Measurements from ENCODE around the gene ZNF460.

ZNF460 gene

GRCh38 chr19:57320180-57321084 is 40.1 kb downstream of the ZNF460 start, which contains the start of gene ZNF543:
Gene ZNF543, plus strand, starts transcription at chr19:57320472. Its CDS starts 382 bp downstream, at chr19:57320854.
- peaks cover 23% of the 10 kb centered on the region for H3K27me3 ChIP-seq (ENCODE audit: control insufficient read depth, insufficient read depth, low read length)
- no peaks in the 10 kb centered on the region for H3K9me3 ChIP-seq (ENCODE audit: control insufficient read depth, low read length)
- peak within 1 kb of the TSS; percentile 93 for H3K4me3 ChIP-seq (ENCODE audit: low read length)

GRCh38 chr19:57321116-57321515 is 40.8 kb downstream of the ZNF460 start:
- Histone ChIP-seq H3K4me3 (ENCODE audit: low read length) (peak overlapping the region; percentile 93), H3K27me3 (ENCODE audit: control insufficient read depth, insufficient read depth, low read length) (peaks cover 17% of the 10 kb centered on the region), H3K9me3 (ENCODE audit: control insufficient read depth, low read length) (no peaks in the 10 kb centered on the region), H3K4me1 (ENCODE audit: control insufficient read depth, insufficient read depth, low read length) (peaks cover 18% of the 10 kb centered on the region), H3K9ac (ENCODE audit: low read length) (peak overlapping the region; percentile 96), H3K36me3 (ENCODE audit: control insufficient read depth, insufficient read depth, low read length) (peaks cover 6% of the 10 kb centered on the region)

More at GRCh38 chr19:57320180-57321084, 40.1 kb downstream of the ZNF460 start, which contains the start of gene ZNF543:
- Histone ChIP-seq H3K4me1 (ENCODE audit: control insufficient read depth, insufficient read depth, low read length) (peaks cover 18% of the 10 kb centered on the region), H3K36me3 (ENCODE audit: control insufficient read depth, insufficient read depth, low read length) (peaks cover 6% of the 10 kb centered on the region), H3K9ac (ENCODE audit: low read length) (peak within 1 kb of the TSS; percentile 96)

GRCh38 chr19:57321751-57322150 is 41.5 kb downstream of the ZNF460 start:
- Histone ChIP-seq H3K4me3 (ENCODE audit: low read length) (no peak overlapping the region), H3K9me3 (ENCODE audit: control insufficient read depth, low read length) (no peaks in the 10 kb centered on the region), H3K4me1 (ENCODE audit: control insufficient read depth, insufficient read depth, low read length) (peaks cover 18% of the 10 kb centered on the region), H3K36me3 (ENCODE audit: control insufficient read depth, insufficient read depth, low read length) (peaks cover 9% of the 10 kb centered on the region), H3K9ac (ENCODE audit: low read length) (peak overlapping the region; percentile 96), H3K27me3 (ENCODE audit: control insufficient read depth, insufficient read depth, low read length) (peaks cover 11% of the 10 kb centered on the region)

GRCh38 chr19:57324992-57325391 is 44.7 kb downstream of the ZNF460 start:
- no peaks in the 10 kb centered on the region for H3K27me3 ChIP-seq (ENCODE audit: control insufficient read depth, insufficient read depth, low read length)
- peaks cover 14% of the 10 kb centered on the region for H3K4me1 ChIP-seq (ENCODE audit: control insufficient read depth, insufficient read depth, low read length)
- peaks cover 31% of the 10 kb centered on the region for H3K36me3 ChIP-seq (ENCODE audit: control insufficient read depth, insufficient read depth, low read length)
- H3K4me3 ChIP-seq (ENCODE audit: low read length): no peak overlapping the region
- H3K9me3 ChIP-seq (ENCODE audit: control insufficient read depth, low read length): peaks cover 4% of the 10 kb centered on the region
- H3K9ac ChIP-seq (ENCODE audit: low read length): no peak overlapping the region

GRCh38 chr19:57327993-57328392 is 47.7 kb downstream of the ZNF460 start:
- Histone ChIP-seq H3K9me3 (ENCODE audit: control insufficient read depth, low read length) (peaks cover 4% of the 10 kb centered on the region), H3K4me3 (ENCODE audit: low read length) (no peak overlapping the region), H3K36me3 (ENCODE audit: control insufficient read depth, insufficient read depth, low read length) (peaks cover 31% of the 10 kb centered on the region), H3K4me1 (ENCODE audit: control insufficient read depth, insufficient read depth, low read length) (no peaks in the 10 kb centered on the region), H3K27me3 (ENCODE audit: control insufficient read depth, insufficient read depth, low read length) (no peaks in the 10 kb centered on the region), H3K9ac (ENCODE audit: low read length) (no peak overlapping the region)

GRCh38 chr19:57334191-57334590 is 53.9 kb downstream of the ZNF460 start:
- H3K9me3 ChIP-seq (ENCODE audit: control insufficient read depth, low read length): peaks cover 2% of the 10 kb centered on the region
- H3K9ac ChIP-seq (ENCODE audit: low read length): no peak overlapping the region
- no peak overlapping the region for H3K4me3 ChIP-seq (ENCODE audit: low read length)
- H3K36me3 ChIP-seq (ENCODE audit: control insufficient read depth, insufficient read depth, low read length): no peaks in the 10 kb centered on the region
- H3K4me1 ChIP-seq (ENCODE audit: control insufficient read depth, insufficient read depth, low read length): no peaks in the 10 kb centered on the region
- H3K27me3 ChIP-seq (ENCODE audit: control insufficient read depth, insufficient read depth, low read length): no peaks in the 10 kb centered on the region

GRCh38 chr19:57338877-57339276 is 58.6 kb downstream of the ZNF460 start:
- no peaks in the 10 kb centered on the region for H3K27me3 ChIP-seq (ENCODE audit: control insufficient read depth, insufficient read depth, low read length)
- no peak overlapping the region for H3K9ac ChIP-seq (ENCODE audit: low read length)
- no peaks in the 10 kb centered on the region for H3K4me1 ChIP-seq (ENCODE audit: control insufficient read depth, insufficient read depth, low read length)
- no peak overlapping the region for H3K4me3 ChIP-seq (ENCODE audit: low read length)
- H3K36me3 ChIP-seq (ENCODE audit: control insufficient read depth, insufficient read depth, low read length): no peaks in the 10 kb centered on the region
- no peaks in the 10 kb centered on the region for H3K9me3 ChIP-seq (ENCODE audit: control insufficient read depth, low read length)

- Histone ChIP-seq H3K27me3 (ENCODE audit: control insufficient read depth, insufficient read depth, low read length) (no peaks in the 10 kb centered on the region), H3K4me1 (ENCODE audit: control insufficient read depth, insufficient read depth, low read length) (no peaks in the 10 kb centered on the region), H3K9ac (ENCODE audit: low read length) (no peak overlapping the region)
These were observed 62.3 kb downstream of the ZNF460 start for GRCh38 chr19:57342582-57342981.

More at GRCh38 chr19:57342582-57342981, 62.3 kb downstream of the ZNF460 start:
- no peak overlapping the region for H3K4me3 ChIP-seq (ENCODE audit: low read length)
- no peaks in the 10 kb centered on the region for H3K9me3 ChIP-seq (ENCODE audit: control insufficient read depth, low read length)
- H3K36me3 ChIP-seq (ENCODE audit: control insufficient read depth, insufficient read depth, low read length): no peaks in the 10 kb centered on the region

All from mucosa of stomach (tissue), 1 donor.